Muscle layer of colon (tissue), 2 donors: ENCODE data around the gene ADAMTS4.

Source experiments
- H3K27ac ChIP-seq: one replicate; pipeline ENCODE4 v1.7.0; 2013; ENCODE audit warnings: low read depth, mild to moderate bottlenecking, low read length, moderate library complexity
- H3K27me3 ChIP-seq, 2 donors: one replicate each; pipeline ENCODE4 v1.7.0; 2013; ENCODE audit warnings: low read length in 2 of 2, mild to moderate bottlenecking in 2 of 2; ENCODE audit not compliant: insufficient read depth in 2 of 2, control insufficient read depth in 1 of 2
- H3K36me3 ChIP-seq: one replicate; pipeline ENCODE4 v1.7.0; 2013; ENCODE audit warnings: mild to moderate bottlenecking, low read length; ENCODE audit not compliant: insufficient read depth
- H3K4me1 ChIP-seq: one replicate; pipeline ENCODE4 v1.7.0; 2013; ENCODE audit warnings: mild to moderate bottlenecking, low read length; ENCODE audit not compliant: insufficient read depth
- H3K4me3 ChIP-seq, 2 donors: one replicate each; pipeline ENCODE4 v1.7.0; 2013; ENCODE audit warnings: low read length in 2 of 2, low read depth in 1 of 2, mild to moderate bottlenecking in 1 of 2, moderate library complexity in 1 of 2
- H3K9ac ChIP-seq: one replicate; pipeline ENCODE4 v1.7.0; 2013; ENCODE audit warnings: low read length
- H3K9me3 ChIP-seq: one replicate; pipeline ENCODE4 v1.7.0; 2013; ENCODE audit warnings: mild to moderate bottlenecking, low read length
- donor health status: abdominal sarcoma.
- donor health status: Adenocarcinoma of cecum.

ADAMTS4 gene

DNA sequence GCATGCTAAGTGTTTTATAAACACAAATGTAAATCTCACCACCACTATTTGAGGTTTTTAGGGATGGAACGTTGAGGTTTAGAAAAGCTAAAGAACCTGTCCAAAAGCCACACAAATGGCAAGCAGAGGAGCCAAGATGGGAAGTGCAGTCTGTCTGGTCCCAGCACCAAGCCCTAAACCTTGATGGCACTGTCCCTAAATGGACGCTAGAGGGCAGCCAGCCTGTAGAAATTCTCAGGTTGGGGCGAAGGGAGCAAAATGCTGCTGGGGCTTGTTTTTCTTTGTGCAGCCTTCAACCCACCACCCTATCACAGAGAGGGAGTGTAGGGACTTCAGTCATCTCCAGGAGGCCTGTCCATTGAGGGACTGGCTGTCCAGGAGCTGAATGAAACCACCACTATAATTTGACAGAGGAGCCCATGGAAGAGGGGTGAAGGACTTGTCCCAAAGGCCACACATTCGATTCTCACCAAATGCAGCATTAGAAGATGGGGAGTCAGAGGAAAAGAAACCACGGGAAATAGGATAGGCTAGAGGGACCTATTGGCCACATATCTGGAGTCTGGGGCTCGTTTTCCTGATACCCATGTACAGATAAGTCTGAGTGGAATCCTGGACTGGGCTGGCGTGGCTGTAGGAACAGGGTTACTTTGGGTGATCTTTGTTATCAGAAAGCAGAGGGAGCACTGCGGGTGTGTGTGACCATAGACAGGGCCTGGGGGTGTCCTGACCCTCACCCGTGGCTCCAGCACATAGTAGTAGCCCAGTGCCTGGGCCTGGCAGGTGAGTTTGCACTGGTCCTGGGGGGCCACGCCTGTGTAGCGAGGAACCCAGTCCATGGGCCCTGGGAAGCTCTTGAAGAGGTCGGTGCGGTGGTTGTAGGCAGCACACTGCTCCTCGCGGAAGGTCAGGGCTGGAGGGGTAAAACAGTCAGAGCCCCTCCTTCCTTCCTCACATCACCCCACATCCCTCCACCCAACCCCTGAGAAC is 6.1 kb downstream of the ADAMTS4 start:
- Histone ChIP-seq H3K27ac (no peak overlapping the region), H3K4me1 (peaks cover 24% of the 10 kb centered on the region), H3K4me3 (no peak overlapping the region), H3K36me3 (peaks cover 9% of the 10 kb centered on the region), H3K9me3 (no peaks in the 10 kb centered on the region), H3K9ac (no peak overlapping the region), H3K27me3 (no peaks in the 10 kb centered on the region)

DNA sequence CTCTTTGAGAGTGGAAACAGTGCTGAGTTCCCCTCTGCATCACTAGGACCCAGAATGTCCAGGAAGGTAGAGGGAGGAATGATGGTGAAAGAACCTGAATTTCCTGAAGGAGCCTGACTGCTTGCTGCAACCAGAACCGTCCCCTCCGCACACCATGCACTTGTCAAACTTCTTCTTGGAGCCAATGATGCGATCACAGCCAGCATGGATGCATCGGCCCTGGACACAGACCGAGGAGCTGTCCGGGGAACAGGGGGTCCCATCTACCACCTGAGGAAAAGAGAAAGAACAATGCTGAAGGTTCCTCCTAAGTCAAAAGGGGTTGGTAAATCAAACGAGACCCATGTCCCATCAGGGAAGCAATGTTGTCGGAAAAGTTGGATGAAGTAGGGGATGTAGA is 6.9 kb downstream of the ADAMTS4 start:
- Histone ChIP-seq H3K4me3 (no peak overlapping the region), H3K27ac (no peak overlapping the region), H3K36me3 (peaks cover 9% of the 10 kb centered on the region), H3K9ac (no peak overlapping the region), H3K27me3 (no peaks in the 10 kb centered on the region), H3K4me1 (peaks cover 16% of the 10 kb centered on the region), H3K9me3 (no peaks in the 10 kb centered on the region)

GRCh38 chr1:161190962-161191521 is 7.8 kb downstream of the ADAMTS4 start:
- no peak overlapping the region for H3K27ac ChIP-seq
- H3K9ac ChIP-seq = no peak overlapping the region
- peaks cover 7% of the 10 kb centered on the region for H3K4me1 ChIP-seq

DNA sequence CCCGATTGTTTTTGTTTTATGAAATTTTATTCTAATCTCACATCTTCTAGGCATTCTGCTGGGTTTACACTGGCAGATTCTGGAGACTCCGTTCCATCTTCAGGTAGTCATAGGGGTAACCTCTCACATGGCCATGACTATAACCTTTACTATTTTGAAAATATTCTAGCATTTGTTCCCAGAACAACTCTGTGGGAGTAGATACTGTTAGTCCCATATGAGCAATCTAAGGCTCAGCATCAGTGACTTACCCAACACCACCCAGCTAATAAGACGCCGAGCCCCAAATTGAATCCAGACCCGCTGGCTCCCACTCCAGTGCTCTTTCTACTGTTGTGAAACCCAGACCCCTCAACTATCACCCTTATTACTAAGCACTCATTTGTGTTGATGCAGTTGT is 9.8 kb downstream of the ADAMTS4 start:
- Histone ChIP-seq H3K27ac (no peak overlapping the region), H3K9ac (no peak overlapping the region), H3K36me3 (no peaks in the 10 kb centered on the region), H3K27me3 (no peaks in the 10 kb centered on the region), H3K4me3 (no peak overlapping the region), H3K4me1 (peaks cover 5% of the 10 kb centered on the region), H3K9me3 (no peaks in the 10 kb centered on the region)

More at GRCh38 chr1:161190962-161191521, 7.8 kb downstream of the ADAMTS4 start:
- Histone ChIP-seq H3K9me3 (no peaks in the 10 kb centered on the region), H3K27me3 (no peaks in the 10 kb centered on the region), H3K36me3 (peaks cover 9% of the 10 kb centered on the region), H3K4me3 (no peak overlapping the region)

GRCh38 chr1:161188381-161188780 is 10.5 kb downstream of the ADAMTS4 start:
- no peaks in the 10 kb centered on the region for H3K36me3 ChIP-seq
- no peak overlapping the region for H3K4me3 ChIP-seq
- H3K4me1 ChIP-seq = peaks cover 5% of the 10 kb centered on the region
- H3K9me3 ChIP-seq = no peaks in the 10 kb centered on the region
- H3K27me3 ChIP-seq = no peaks in the 10 kb centered on the region
- H3K9ac ChIP-seq = no peak overlapping the region
- H3K27ac ChIP-seq = no peak overlapping the region

DNA sequence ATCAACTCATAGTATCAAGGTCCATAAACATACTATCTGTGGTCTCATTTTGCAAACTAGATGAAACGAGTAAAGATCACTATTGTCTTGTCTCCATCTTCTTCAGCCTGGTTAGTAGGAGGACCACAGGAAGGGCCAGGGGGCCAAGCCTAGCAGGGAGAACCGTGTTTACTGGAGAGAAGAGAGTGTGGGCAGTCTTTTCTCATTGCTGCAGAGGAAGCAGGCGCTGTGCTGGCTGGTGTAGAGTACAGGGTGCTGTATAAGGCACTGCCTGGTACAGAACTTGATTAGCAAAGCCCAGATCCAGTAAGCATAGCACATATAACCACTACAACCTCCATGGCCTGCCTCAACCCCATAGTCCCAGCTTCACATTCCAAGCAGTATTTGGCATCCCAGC is 11.5 kb downstream of the ADAMTS4 start:
- Histone ChIP-seq H3K9ac (no peak overlapping the region), H3K4me3 (no peak overlapping the region), H3K9me3 (no peaks in the 10 kb centered on the region), H3K4me1 (no peaks in the 10 kb centered on the region), H3K36me3 (no peaks in the 10 kb centered on the region), H3K27ac (no peak overlapping the region), H3K27me3 (no peaks in the 10 kb centered on the region)

DNA sequence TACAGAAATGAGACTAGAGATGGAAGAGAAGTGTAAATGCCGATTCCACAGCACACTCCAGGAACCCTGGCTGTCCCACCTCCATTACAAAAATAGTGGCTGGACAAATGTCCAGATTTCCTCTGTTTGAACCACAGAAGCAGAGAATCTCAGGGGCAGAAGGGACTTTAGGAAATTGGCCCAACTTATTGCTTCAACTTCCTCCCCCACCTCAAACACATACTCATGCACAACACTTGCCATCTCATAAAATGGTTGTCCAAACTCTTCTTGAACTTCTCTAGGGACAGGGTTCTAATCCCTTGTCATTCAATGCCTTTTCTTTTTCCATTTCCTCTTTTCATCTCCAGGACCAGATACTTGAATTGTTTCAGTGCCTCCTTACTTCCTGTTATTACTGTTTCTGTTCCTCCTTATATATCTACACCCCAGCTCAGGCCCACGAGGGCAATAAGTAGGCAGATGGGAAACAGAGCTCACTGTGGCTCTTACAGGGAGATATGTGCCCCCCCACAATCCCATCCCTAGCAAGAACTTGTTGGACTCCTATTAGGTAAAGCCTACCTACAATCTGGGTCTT is 13.0 kb downstream of the ADAMTS4 start:
- Histone ChIP-seq H3K27ac (peak overlapping the region; percentile 25), H3K9ac (no peak overlapping the region), H3K9me3 (no peaks in the 10 kb centered on the region), H3K4me3 (no peak overlapping the region), H3K4me1 (no peaks in the 10 kb centered on the region), H3K27me3 (no peaks in the 10 kb centered on the region), H3K36me3 (no peaks in the 10 kb centered on the region)

GRCh38 chr1:161185282-161185682 is 13.6 kb downstream of the ADAMTS4 start:
- Histone ChIP-seq H3K4me1 (no peaks in the 10 kb centered on the region), H3K4me3 (no peak overlapping the region), H3K9ac (no peak overlapping the region), H3K27ac (no peak overlapping the region), H3K27me3 (no peaks in the 10 kb centered on the region), H3K9me3 (no peaks in the 10 kb centered on the region), H3K36me3 (no peaks in the 10 kb centered on the region)

DNA sequence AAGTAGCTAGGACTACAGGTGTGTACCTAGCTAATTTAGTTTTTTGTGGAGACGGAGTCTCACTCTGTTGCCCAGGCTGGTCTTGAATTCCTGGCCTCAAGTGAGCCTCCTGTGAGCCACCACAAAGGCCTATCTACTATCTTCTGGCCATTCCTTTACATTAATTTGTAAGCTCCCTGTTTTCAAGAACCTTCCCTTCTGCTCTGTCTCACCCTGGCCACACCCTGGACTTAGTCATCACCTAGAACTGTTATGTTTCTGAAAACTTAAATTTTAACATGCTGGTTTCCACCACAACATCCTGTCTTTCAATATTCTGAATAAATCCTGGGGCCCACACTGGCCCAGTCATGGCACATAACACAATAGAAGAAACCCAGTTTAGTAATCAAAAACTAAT is 16.6 kb downstream of the ADAMTS4 start:
- Histone ChIP-seq H3K9me3 (no peaks in the 10 kb centered on the region), H3K27ac (no peak overlapping the region), H3K9ac (no peak overlapping the region), H3K4me1 (peaks cover 6% of the 10 kb centered on the region), H3K4me3 (no peak overlapping the region), H3K27me3 (no peaks in the 10 kb centered on the region), H3K36me3 (no peaks in the 10 kb centered on the region)

GRCh38 chr1:161180639-161181038 is 18.2 kb downstream of the ADAMTS4 start:
- Histone ChIP-seq H3K36me3 (peaks cover 2% of the 10 kb centered on the region), H3K9me3 (no peaks in the 10 kb centered on the region), H3K4me3 (no peak overlapping the region), H3K9ac (no peak overlapping the region), H3K27me3 (no peaks in the 10 kb centered on the region), H3K4me1 (peaks cover 18% of the 10 kb centered on the region), H3K27ac (no peak overlapping the region)

- Histone ChIP-seq H3K27ac (no peak overlapping the region), H3K27me3 (no peaks in the 10 kb centered on the region), H3K9me3 (no peaks in the 10 kb centered on the region), H3K4me3 (no peak overlapping the region), H3K9ac (no peak overlapping the region), H3K36me3 (peaks cover 10% of the 10 kb centered on the region), H3K4me1 (peaks cover 21% of the 10 kb centered on the region)
These were observed 19.2 kb downstream of the ADAMTS4 start for GRCh38 chr1:161179698-161180097.
